ENCODE data around the gene AGPAT1. TPM values are rescaled to one million over a fixed set of nuclear protein-coding genes. Genes with fewer than 3 reads are reported as not detected.

AGPAT1 gene
- total RNA-seq, 2 donors from 2014 or later: 43.0 to 53.1 TPM

DNA sequence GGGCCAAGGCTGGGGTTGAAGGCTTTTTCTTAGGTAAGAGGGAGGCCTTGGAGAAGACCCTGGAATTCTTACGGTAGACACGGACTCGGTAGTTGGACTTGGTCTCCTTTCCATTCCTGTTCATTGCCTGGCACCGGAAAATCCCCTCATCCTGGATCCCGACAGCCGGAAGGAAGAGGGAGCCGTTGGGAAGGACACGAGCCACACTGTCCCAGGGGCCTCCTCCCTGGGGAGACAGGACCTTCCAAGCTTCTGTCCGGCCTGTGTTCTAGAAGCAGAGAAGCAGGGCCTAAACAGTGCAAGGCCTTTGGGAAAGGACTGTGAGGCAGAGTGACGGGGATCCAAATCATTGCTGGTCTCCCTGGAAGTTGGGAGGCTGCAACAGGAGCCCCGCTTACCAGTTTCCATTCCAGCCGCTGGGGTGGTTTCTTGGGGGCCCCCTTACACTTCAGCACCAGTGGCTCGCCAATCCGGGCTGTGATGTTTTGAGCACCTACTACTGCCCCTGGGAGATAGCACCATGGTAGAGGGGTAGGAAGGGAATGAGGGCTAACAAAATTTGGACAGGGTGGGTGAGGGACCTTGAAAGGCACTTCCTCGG, 7.7 kb upstream of the AGPAT1 start:
- Histone ChIP-seq H3K4me3 (no peak overlapping the region), H3K27ac (no peak overlapping the region), H3K9me3 (no peaks in the 10 kb centered on the region), H3K36me3 (peaks cover 15% of the 10 kb centered on the region), H3K27me3 (replicated peaks; ENCODE audit: insufficient read depth) (no peaks in the 10 kb centered on the region), H3K4me1 (ENCODE audit: control insufficient read depth in 1 of 2, low read depth in 2 of 2) (peaks cover 15 to 42% of the 10 kb centered on the region in 2 donors)
- no peak for DNase-seq (ENCODE audit: low spot score)
- ATAC-seq (ENCODE audit: insufficient number of reproducible peaks, low FRiP score, low read depth): no peak
- TF ChIP-seq, protein P1, sequence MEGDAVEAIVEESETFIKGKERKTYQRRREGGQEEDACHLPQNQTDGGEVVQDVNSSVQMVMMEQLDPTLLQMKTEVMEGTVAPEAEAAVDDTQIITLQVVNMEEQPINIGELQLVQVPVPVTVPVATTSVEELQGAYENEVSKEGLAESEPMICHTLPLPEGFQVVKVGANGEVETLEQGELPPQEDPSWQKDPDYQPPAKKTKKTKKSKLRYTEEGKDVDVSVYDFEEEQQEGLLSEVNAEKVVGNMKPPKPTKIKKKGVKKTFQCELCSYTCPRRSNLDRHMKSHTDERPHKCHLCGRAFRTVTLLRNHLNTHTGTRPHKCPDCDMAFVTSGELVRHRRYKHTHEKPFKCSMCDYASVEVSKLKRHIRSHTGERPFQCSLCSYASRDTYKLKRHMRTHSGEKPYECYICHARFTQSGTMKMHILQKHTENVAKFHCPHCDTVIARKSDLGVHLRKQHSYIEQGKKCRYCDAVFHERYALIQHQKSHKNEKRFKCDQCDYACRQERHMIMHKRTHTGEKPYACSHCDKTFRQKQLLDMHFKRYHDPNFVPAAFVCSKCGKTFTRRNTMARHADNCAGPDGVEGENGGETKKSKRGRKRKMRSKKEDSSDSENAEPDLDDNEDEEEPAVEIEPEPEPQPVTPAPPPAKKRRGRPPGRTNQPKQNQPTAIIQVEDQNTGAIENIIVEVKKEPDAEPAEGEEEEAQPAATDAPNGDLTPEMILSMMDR (IDR thresholded peaks at IDR 0.05): no peak

DNA sequence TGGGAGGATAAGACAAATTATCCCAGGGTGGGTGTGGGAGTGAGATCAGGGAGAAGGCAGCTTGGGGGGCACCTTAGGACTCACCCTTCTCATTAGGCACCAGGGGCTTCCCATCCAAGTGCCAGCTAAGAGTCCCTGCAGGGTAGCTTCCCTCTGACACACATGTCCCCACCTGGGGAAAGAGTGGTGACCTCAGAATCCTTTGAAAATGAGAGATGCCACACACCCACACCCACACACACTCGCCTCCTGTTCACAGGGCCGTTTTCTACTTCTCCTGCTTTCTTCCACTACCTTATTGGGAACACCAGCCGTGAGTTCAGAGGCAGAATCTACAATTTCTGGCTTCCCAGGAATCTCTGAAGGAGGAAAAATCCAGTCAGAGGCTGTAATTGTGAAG, 7.1 kb upstream of the AGPAT1 start:
- Histone ChIP-seq H3K9me3 (no peaks in the 10 kb centered on the region), H3K4me1 (ENCODE audit: control insufficient read depth in 1 of 2, low read depth in 2 of 2) (peaks cover 13 to 37% of the 10 kb centered on the region in 2 donors), H3K36me3 (peaks cover 15% of the 10 kb centered on the region)

DNA sequence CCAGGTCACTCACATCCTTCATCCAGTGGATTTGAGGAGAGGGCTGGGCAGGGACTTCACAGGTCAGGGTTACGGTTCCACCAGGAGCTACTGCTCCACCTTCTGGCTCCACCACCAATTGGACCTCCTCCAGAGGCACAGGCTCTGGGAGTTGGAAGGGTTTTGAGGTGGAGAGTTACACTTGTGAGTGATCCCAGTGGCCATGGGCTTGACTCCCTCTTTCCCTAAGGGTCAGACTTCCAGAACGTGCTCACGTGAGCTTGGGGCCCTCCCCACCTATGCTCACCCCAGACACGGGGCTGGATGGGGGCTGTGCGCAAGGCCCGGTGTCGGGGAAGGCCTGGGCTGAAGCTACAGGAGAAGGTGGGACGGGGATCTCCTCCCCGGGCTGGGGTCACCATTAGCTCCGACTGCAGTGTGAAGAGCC, 6.7 kb upstream of the AGPAT1 start:
- no peak overlapping the region for H3K4me3 ChIP-seq
- no peak overlapping the region for H3K27ac ChIP-seq
- no peaks in the 10 kb centered on the region for H3K27me3 ChIP-seq (replicated peaks; ENCODE audit: insufficient read depth)
- TF ChIP-seq, protein P1 (IDR thresholded peaks at IDR 0.05): no peak
- H3K4me1 ChIP-seq (ENCODE audit: control insufficient read depth in 1 of 2, low read depth in 2 of 2): peaks cover 13 to 32% of the 10 kb centered on the region in 2 donors
- no peaks in the 10 kb centered on the region for H3K9me3 ChIP-seq
- no peak for ATAC-seq (ENCODE audit: insufficient number of reproducible peaks, low FRiP score, low read depth)
- DNase-seq (ENCODE audit: low spot score): no peak
- H3K36me3 ChIP-seq: peaks cover 11% of the 10 kb centered on the region

More for the DNA sequence above, 7.1 kb upstream of the AGPAT1 start:
- Histone ChIP-seq H3K27ac (no peak overlapping the region), H3K4me3 (no peak overlapping the region), H3K27me3 (replicated peaks; ENCODE audit: insufficient read depth) (no peaks in the 10 kb centered on the region)
- TF ChIP-seq, protein P1 (IDR thresholded peaks at IDR 0.05): no peak
- ATAC-seq (ENCODE audit: insufficient number of reproducible peaks, low FRiP score, low read depth): no peak
- DNase-seq (ENCODE audit: low spot score): no peak

DNA sequence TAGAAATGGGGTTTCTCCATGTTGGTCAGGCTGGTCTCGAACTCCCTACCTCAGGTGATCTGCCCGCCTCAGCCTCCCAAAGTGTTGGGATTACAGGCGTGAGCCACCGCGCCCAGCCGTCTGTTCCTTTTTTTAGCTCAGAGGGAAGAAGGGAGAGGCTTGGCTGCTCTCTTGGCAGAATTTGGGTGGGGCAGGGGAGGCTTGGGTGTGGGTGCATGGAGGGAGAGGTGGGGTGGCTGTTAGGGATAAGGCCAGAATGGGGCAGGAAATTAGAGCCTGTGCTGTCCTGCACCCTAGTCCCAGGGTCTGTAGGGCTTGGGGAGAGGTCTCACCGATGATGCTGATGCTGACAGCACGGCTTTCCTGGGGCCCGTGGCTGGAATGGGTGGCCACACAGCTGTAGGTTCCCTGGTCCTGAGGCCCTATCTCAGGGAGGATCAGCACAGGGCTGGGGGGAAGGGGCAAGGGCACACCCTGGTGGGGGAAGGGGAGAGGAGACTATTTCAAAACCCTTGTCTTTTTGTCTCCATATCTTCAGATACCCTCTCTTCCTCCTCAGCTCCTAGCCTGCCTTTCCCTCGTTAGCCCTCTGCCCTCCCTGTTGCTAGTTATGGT, 6.1 kb upstream of the AGPAT1 start:
- DNase-seq (ENCODE audit: low spot score) (no peak), ATAC-seq (ENCODE audit: insufficient number of reproducible peaks, low FRiP score, low read depth) (no peak)
- Histone ChIP-seq H3K9me3 (no peaks in the 10 kb centered on the region), H3K36me3 (peaks cover 7% of the 10 kb centered on the region), H3K27ac (peak overlapping the region in 1 of 2 donors; percentile 31), H3K4me3 (no peak overlapping the region), H3K27me3 (replicated peaks; ENCODE audit: insufficient read depth) (no peaks in the 10 kb centered on the region), H3K4me1 (ENCODE audit: control insufficient read depth in 1 of 2, low read depth in 2 of 2) (peaks cover 13 to 28% of the 10 kb centered on the region in 2 donors)
- TF ChIP-seq, protein P1 (IDR thresholded peaks at IDR 0.05): no peak

DNA sequence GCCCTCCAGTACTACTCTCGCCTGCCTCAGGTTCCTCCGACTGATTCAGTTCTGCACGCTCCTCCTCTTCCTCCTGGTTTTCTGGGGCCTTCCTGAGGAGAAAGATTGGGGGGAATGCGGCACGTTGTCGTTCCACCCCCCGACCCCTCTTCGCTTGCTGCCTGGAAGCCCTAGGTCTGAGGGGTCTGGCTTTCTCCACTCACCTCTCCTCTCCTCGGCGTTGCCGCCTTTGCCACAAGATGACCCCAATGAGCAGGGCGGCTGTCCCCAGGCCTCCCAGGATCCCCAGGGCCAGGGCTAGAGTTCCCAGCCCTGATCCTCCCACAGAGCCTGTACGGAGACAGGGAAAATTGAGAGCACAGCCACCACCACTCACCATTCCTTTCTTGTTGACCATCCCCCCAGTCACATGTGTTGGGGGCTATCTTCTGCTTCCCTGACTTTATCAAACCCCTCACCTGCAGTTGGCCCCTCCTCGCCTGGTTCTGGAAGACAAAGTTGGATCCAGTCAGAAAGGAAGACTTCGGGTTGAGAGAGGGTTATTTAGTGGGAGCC, 5.3 kb upstream of the AGPAT1 start:
- no peak overlapping the region for H3K4me3 ChIP-seq
- H3K27ac ChIP-seq: no peak overlapping the region
- H3K27me3 ChIP-seq (replicated peaks; ENCODE audit: insufficient read depth): no peaks in the 10 kb centered on the region
- H3K9me3 ChIP-seq: no peaks in the 10 kb centered on the region
- peaks cover 5% of the 10 kb centered on the region for H3K36me3 ChIP-seq
- ATAC-seq (ENCODE audit: insufficient number of reproducible peaks, low FRiP score, low read depth) (no peak), DNase-seq (ENCODE audit: low spot score) (no peak)
- TF ChIP-seq, protein P1 (IDR thresholded peaks at IDR 0.05): no peak
- peaks cover 18 to 31% of the 10 kb centered on the region in 2 donors for H3K4me1 ChIP-seq (ENCODE audit: control insufficient read depth in 1 of 2, low read depth in 2 of 2)

Data from thoracic aorta (tissue), 2 donors.